GM12892 (cell line): Measurements from ENCODE around the gene ULK4.

Experiments
- POLR2A ChIP-seq: IDR thresholded peaks from 2 replicates; pipeline ENCODE4 v1.6.1; 2011; ENCODE audit warnings: low read depth, low read length, control low read depth
- POLR2AphosphoS5 ChIP-seq: IDR thresholded peaks from 2 replicates; pipeline ENCODE4 v1.6.1; 2011; ENCODE audit warnings: low read depth, low read length, control low read depth
- TAF1 ChIP-seq: IDR thresholded peaks from 2 replicates; pipeline ENCODE4 v1.6.1; 2011; ENCODE audit warnings: low read depth, mild to moderate bottlenecking, control low read depth, low read length, borderline replicate concordance

GRCh38 chr3:41955192-41955591 is 6.7 kb downstream of the ULK4 start:
- TF ChIP-seq POLR2A (no peak), POLR2AphosphoS5 (no peak), TAF1 (no peak)
